K562 (cell line): ENCODE data around the gene NRSN2. TPM values are rescaled to one million over a fixed set of nuclear protein-coding genes. Genes with fewer than 3 reads are reported as not detected.
A peak's percentile ranks its signal among the peaks of the same experiment; 100 is the strongest.

Experiments used
- ARHGAP35 ChIP-seq: fragments of 450-650 bp; IDR thresholded peaks from 2 replicates; pipeline ENCODE4 v1.6.1; 2018; ENCODE audit not compliant: partially characterized antibody
- CEBPG ChIP-seq, 3 experiments: fragments of 200-800 bp in 1 of 3; sonication (Bioruptor generic) in 1 of 3; sonication (generic) in 1 of 3; formaldehyde crosslinking in 1 of 3; IDR thresholded peaks in 2 of 3; conservative IDR thresholded peaks in 1 of 3; 2 replicates each; pipeline versions ENCODE4 v1.6.1 to v1.8.0; 2016 to 2022; ENCODE audit warnings: missing compliant biosample characterization in 2 of 3, missing genetic modification characterization in 2 of 3, mild to moderate bottlenecking in 1 of 3, missing genetic modification reagents in 1 of 3
- CXXC5 ChIP-seq: fragments of 250-450 bp; sonication (Bioruptor Pico); IDR thresholded peaks from 2 replicates; pipeline ENCODE4 v1.8.0; 2022; ENCODE audit warnings: inconsistent platforms, mild to moderate bottlenecking, moderate library complexity
- GATAD2B ChIP-seq: fragments of 450-650 bp; IDR thresholded peaks from 2 replicates; pipeline ENCODE4 v1.6.1; 2017; ENCODE audit warnings: mild to moderate bottlenecking, borderline replicate concordance
- MAFG ChIP-seq: fragments of 450-650 bp; conservative IDR thresholded peaks from 2 replicates; pipeline ENCODE4 v1.6.1; 2016; ENCODE audit warnings: missing genetic modification characterization, missing compliant biosample characterization
- SMAD3 ChIP-seq: fragments of 450-650 bp; formaldehyde crosslinking; conservative IDR thresholded peaks from 2 replicates; pipeline ENCODE4 v1.4.0; 2020; ENCODE audit warnings: mild to moderate bottlenecking
- SMARCC2 ChIP-seq: fragments of 450-650 bp; IDR thresholded peaks from 2 replicates; pipeline ENCODE4 v1.6.1; 2017; ENCODE audit warnings: antibody characterized with exemption, moderate library complexity, mild to moderate bottlenecking, low read depth
- SPI1 ChIP-seq: IDR thresholded peaks from 2 replicates; pipeline ENCODE4 v1.6.1; 2011; ENCODE audit warnings: low read depth, low read length, control low read depth, borderline replicate concordance
- TBP ChIP-seq: optimal IDR thresholded peaks from 2 replicates; pipeline ENCODE3; 2011; ENCODE audit warnings: low read depth, low read length, improper control_type of control experiment
- polyA plus RNA-seq, 8 experiments: library from polyadenylated mRNA; depleted of rRNA in 4 of 8; stranded (reverse) in 5 of 8; unstranded in 3 of 8; fragments of >200 nt; fragmentation: Nextera tagmentation in 2 of 8; fragmentation: Illumina TruSeq in 1 of 8; extraction: Ambion mirVana in 2 of 8; extraction: Trizol in 1 of 8; gene quantifications; 2 replicates each; pipeline versions ENCODE4 v1.2.1 to v1.2.3, GENCODE V29; 2011 to 2014; ENCODE audit warnings: inconsistent platforms in 1 of 8, missing spikeins in 1 of 8
- total RNA-seq, 7 experiments: library from RNA; depleted of rRNA in 6 of 7; stranded (reverse); fragments of >200 nt in 6 of 7; fragmentation: Illumina TruSeq in 2 of 7; extraction: Trizol in 2 of 7; gene quantifications; 2 replicates each; pipeline versions ENCODE4 v1.2.1 to v1.2.3, GENCODE V29; 2011 to 2021; ENCODE audit warnings: low replicate concordance in 1 of 7
- TF ChIP-seq, protein P1 (sequence below): sonication (generic); formaldehyde crosslinking; IDR thresholded peaks from 2 replicates; pipeline ENCODE4 v1.9.0; 2022; ENCODE audit warnings: mild to moderate bottlenecking, missing genetic modification reagents
- TF ChIP-seq, protein P2 (sequence below): fragments of 450-650 bp; formaldehyde crosslinking; IDR thresholded peaks from 2 replicates; pipeline ENCODE4 v1.4.0; 2020; ENCODE audit warnings: mild to moderate bottlenecking, mixed read lengths
- TF ChIP-seq, protein P3 (sequence below): fragments of 450-650 bp; conservative IDR thresholded peaks from 2 replicates; pipeline ENCODE4 v1.6.1; 2016; ENCODE audit warnings: missing genetic modification characterization, low read depth, mild to moderate bottlenecking, missing compliant biosample characterization, moderate library complexity
- TF ChIP-seq, protein P4 (sequence below): sonication (generic); formaldehyde crosslinking; IDR thresholded peaks from 2 replicates; pipeline ENCODE4 v1.8.1; 2023; ENCODE audit warnings: mild to moderate bottlenecking, missing genetic modification reagents
- TF ChIP-seq, protein P5 (sequence below): fragments of 450-650 bp; formaldehyde crosslinking; IDR thresholded peaks from 2 replicates; pipeline ENCODE4 v1.4.0; 2020; ENCODE audit warnings: mild to moderate bottlenecking, moderate library complexity
- TF ChIP-seq, protein P6 (sequence below): sonication (generic); formaldehyde crosslinking; IDR thresholded peaks from 2 replicates; pipeline ENCODE4 v1.8.0; 2022; ENCODE audit warnings: mild to moderate bottlenecking, missing genetic modification reagents

NRSN2 gene
- total and polyA plus RNA-seq, 9 of the 15 experiments (the other 6 are each of a cell fraction or from before 2014, with no cell fraction given), result 7.5 to 29.7 (median 11.1) TPM

DNA sequence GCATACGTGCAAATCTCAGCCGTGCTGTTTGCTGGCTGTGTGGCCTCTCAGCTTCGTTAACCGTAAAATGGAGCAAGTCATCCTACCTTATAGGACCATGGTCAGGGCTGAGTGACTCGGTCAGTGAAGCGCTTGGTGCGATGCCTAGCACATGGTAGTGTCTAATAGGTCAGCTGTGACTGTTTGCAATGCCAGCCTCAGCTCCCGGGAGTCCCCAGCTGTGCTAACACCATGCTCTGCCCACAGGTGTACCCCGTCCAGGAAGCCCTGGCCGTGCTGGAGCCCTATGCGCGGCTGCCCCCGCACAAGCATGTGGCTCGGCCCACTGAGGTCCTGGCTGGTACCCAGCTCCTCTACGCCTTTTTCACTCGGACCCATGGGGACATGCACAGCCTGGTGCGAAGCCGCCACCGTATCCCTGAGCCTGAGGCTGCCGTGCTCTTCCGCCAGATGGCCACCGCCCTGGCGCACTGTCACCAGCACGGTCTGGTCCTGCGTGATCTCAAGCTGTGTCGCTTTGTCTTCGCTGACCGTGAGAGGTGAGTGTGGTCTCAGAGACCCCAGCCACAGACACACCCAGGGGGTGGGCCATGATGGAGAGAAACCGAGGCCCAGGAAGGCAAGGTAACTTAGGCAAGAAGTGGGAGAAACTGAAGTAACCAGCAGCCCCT is 44.3 kb downstream of the NRSN2 start (continued):
- TF ChIP-seq, protein P1, sequence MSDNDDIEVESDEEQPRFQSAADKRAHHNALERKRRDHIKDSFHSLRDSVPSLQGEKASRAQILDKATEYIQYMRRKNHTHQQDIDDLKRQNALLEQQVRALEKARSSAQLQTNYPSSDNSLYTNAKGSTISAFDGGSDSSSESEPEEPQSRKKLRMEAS (CRISPR knock-in tag), result 0 out of 2 replicates have a peak, but pooled peaks have one; percentile 27
- TF ChIP-seq SMARCC2 (no peak), SPI1 (no peak), GATAD2B (no peak), SMAD3 (CRISPR knock-in tag) (0 out of 2 replicates have a peak, but pooled peaks have one; percentile 37), CEBPG (CRISPR knock-in tag; IDR thresholded peaks at IDR 0.05) (peak; percentile 32; the same call in 1 of the 2 replicates), CEBPG (tag; conservative IDR thresholded peaks at IDR 0.05 in 1 of 2, IDR thresholded peaks at IDR 0.05 in 1 of 2) (no peak), CXXC5 (no peak), TBP (no peak), ARHGAP35 (no peak), MAFG (tag) (no peak)
- TF ChIP-seq, protein P2, sequence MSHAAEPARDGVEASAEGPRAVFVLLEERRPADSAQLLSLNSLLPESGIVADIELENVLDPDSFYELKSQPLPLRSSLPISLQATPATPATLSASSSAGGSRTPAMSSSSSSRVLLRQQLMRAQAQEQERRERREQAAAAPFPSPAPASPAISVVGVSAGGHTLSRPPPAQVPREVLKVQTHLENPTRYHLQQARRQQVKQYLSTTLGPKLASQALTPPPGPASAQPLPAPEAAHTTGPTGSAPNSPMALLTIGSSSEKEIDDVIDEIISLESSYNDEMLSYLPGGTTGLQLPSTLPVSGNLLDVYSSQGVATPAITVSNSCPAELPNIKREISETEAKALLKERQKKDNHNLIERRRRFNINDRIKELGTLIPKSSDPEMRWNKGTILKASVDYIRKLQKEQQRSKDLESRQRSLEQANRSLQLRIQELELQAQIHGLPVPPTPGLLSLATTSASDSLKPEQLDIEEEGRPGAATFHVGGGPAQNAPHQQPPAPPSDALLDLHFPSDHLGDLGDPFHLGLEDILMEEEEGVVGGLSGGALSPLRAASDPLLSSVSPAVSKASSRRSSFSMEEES (CRISPR knock-in tag), result no peak
- TF ChIP-seq, protein P3, sequence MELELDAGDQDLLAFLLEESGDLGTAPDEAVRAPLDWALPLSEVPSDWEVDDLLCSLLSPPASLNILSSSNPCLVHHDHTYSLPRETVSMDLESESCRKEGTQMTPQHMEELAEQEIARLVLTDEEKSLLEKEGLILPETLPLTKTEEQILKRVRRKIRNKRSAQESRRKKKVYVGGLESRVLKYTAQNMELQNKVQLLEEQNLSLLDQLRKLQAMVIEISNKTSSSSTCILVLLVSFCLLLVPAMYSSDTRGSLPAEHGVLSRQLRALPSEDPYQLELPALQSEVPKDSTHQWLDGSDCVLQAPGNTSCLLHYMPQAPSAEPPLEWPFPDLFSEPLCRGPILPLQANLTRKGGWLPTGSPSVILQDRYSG (tag), result no peak
- TF ChIP-seq, protein P4, sequence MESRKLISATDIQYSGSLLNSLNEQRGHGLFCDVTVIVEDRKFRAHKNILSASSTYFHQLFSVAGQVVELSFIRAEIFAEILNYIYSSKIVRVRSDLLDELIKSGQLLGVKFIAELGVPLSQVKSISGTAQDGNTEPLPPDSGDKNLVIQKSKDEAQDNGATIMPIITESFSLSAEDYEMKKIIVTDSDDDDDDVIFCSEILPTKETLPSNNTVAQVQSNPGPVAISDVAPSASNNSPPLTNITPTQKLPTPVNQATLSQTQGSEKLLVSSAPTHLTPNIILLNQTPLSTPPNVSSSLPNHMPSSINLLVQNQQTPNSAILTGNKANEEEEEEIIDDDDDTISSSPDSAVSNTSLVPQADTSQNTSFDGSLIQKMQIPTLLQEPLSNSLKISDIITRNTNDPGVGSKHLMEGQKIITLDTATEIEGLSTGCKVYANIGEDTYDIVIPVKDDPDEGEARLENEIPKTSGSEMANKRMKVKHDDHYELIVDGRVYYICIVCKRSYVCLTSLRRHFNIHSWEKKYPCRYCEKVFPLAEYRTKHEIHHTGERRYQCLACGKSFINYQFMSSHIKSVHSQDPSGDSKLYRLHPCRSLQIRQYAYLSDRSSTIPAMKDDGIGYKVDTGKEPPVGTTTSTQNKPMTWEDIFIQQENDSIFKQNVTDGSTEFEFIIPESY (CRISPR knock-in tag), result peak; percentile 95
- TF ChIP-seq, protein P5, sequence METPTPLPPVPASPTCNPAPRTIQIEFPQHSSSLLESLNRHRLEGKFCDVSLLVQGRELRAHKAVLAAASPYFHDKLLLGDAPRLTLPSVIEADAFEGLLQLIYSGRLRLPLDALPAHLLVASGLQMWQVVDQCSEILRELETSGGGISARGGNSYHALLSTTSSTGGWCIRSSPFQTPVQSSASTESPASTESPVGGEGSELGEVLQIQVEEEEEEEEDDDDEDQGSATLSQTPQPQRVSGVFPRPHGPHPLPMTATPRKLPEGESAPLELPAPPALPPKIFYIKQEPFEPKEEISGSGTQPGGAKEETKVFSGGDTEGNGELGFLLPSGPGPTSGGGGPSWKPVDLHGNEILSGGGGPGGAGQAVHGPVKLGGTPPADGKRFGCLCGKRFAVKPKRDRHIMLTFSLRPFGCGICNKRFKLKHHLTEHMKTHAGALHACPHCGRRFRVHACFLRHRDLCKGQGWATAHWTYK, result no peak
- TF ChIP-seq, protein P6, sequence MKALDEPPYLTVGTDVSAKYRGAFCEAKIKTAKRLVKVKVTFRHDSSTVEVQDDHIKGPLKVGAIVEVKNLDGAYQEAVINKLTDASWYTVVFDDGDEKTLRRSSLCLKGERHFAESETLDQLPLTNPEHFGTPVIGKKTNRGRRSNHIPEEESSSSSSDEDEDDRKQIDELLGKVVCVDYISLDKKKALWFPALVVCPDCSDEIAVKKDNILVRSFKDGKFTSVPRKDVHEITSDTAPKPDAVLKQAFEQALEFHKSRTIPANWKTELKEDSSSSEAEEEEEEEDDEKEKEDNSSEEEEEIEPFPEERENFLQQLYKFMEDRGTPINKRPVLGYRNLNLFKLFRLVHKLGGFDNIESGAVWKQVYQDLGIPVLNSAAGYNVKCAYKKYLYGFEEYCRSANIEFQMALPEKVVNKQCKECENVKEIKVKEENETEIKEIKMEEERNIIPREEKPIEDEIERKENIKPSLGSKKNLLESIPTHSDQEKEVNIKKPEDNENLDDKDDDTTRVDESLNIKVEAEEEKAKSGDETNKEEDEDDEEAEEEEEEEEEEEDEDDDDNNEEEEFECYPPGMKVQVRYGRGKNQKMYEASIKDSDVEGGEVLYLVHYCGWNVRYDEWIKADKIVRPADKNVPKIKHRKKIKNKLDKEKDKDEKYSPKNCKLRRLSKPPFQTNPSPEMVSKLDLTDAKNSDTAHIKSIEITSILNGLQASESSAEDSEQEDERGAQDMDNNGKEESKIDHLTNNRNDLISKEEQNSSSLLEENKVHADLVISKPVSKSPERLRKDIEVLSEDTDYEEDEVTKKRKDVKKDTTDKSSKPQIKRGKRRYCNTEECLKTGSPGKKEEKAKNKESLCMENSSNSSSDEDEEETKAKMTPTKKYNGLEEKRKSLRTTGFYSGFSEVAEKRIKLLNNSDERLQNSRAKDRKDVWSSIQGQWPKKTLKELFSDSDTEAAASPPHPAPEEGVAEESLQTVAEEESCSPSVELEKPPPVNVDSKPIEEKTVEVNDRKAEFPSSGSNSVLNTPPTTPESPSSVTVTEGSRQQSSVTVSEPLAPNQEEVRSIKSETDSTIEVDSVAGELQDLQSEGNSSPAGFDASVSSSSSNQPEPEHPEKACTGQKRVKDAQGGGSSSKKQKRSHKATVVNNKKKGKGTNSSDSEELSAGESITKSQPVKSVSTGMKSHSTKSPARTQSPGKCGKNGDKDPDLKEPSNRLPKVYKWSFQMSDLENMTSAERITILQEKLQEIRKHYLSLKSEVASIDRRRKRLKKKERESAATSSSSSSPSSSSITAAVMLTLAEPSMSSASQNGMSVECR (CRISPR knock-in tag), result 0 out of 2 replicates have a peak, but pooled peaks have one; percentile 35
